WTC11 (cell line): ENCODE results near the gene CCR9. TPM values are rescaled to one million over a fixed set of nuclear protein-coding genes. Genes with fewer than 3 reads are reported as not detected.

ENCODE experiments used
- ATAC-seq: fragments of 200-7000 bp; cut with Tn5 transposase; 2 replicates; pipeline ENCODE4 v1.10.0; 2021; ENCODE audit warnings: mild to moderate bottlenecking, moderate library complexity
- CTCF ChIA-PET: fragments of 300-600 bp; sonication (Branson Sonifier 250); formaldehyde crosslinking; loops from one replicate; lab custom pipeline; 2021; ENCODE audit warnings: antibody characterized with exemption; lab: Charles Lee
- POLR2A ChIA-PET: fragments of 350-600 bp; sonication (Branson Sonifier 250); formaldehyde crosslinking; loops from one replicate; lab custom pipeline; 2021; ENCODE audit warnings: antibody characterized with exemption; lab: Charles Lee
- DNase-seq: peaks from one replicate; pipeline ENCODE4 v3.0.0; 2021; ENCODE audit warnings: low spot score
- H3K27ac Mint-ChIP-seq: 2 replicates; pipeline ENCODE4 v1.8.0; 2021; ENCODE audit warnings: mixed read lengths
- H3K27me3 Mint-ChIP-seq: 2 replicates; pipeline ENCODE4 v1.8.0; 2021; ENCODE audit warnings: low read depth, mild to moderate bottlenecking, moderate library complexity, mixed read lengths
- H3K36me3 Mint-ChIP-seq: 2 replicates; pipeline ENCODE4 v1.8.0; 2021; ENCODE audit warnings: mixed read lengths
- H3K4me1 Mint-ChIP-seq: 2 replicates; pipeline ENCODE4 v1.8.0; 2022; ENCODE audit warnings: mixed read lengths
- H3K4me3 Mint-ChIP-seq: 2 replicates; pipeline ENCODE4 v1.8.0; 2021; ENCODE audit warnings: mild to moderate bottlenecking, moderate library complexity, mixed read lengths
- H3K9me3 Mint-ChIP-seq: 2 replicates; pipeline ENCODE4 v1.8.0; 2021; ENCODE audit warnings: mixed read lengths
- ARID4B ChIP-seq: sonication (generic); formaldehyde crosslinking; IDR thresholded peaks from 2 replicates; pipeline ENCODE4 v1.8.0; 2023; ENCODE audit warnings: missing genetic modification reagents, mild to moderate bottlenecking, borderline replicate concordance
- ATF1 ChIP-seq: sonication (generic); formaldehyde crosslinking; IDR thresholded peaks from 2 replicates; pipeline ENCODE4 v1.8.1; 2023; ENCODE audit warnings: mild to moderate bottlenecking, moderate library complexity, missing genetic modification reagents
- ATF2 ChIP-seq: sonication (generic); formaldehyde crosslinking; IDR thresholded peaks from 2 replicates; pipeline ENCODE4 v1.8.1; 2022; ENCODE audit warnings: low read depth, missing genetic modification reagents, borderline replicate concordance
- CREM ChIP-seq: sonication (generic); formaldehyde crosslinking; IDR thresholded peaks from 2 replicates; pipeline ENCODE4 v1.8.1; 2022; ENCODE audit warnings: mild to moderate bottlenecking, missing genetic modification reagents, moderate library complexity
- EMX1 ChIP-seq: fragments of 250-450 bp; sonication (Bioruptor Pico); IDR thresholded peaks from 2 replicates; pipeline ENCODE4 v1.8.0; 2021; ENCODE audit warnings: mild to moderate bottlenecking
- FOXJ3 ChIP-seq: sonication (generic); formaldehyde crosslinking; IDR thresholded peaks from 2 replicates; pipeline ENCODE4 v1.9.0; 2021; ENCODE audit warnings: missing genetic modification reagents, mild to moderate bottlenecking, borderline replicate concordance
- FOXP1 ChIP-seq: sonication (generic); formaldehyde crosslinking; IDR thresholded peaks from 2 replicates; pipeline ENCODE4 v1.8.0; 2022; ENCODE audit warnings: missing genetic modification reagents, mild to moderate bottlenecking, moderate library complexity, borderline replicate concordance
- GABPB1 ChIP-seq: sonication (generic); formaldehyde crosslinking; IDR thresholded peaks from 2 replicates; pipeline ENCODE4 v1.8.1; 2023; ENCODE audit warnings: mild to moderate bottlenecking, missing genetic modification reagents
- GTF2I ChIP-seq: fragments of 250-450 bp; sonication (Bioruptor Pico); conservative IDR thresholded peaks from 2 replicates; pipeline ENCODE4 v1.4.0; 2021; ENCODE audit warnings: mild to moderate bottlenecking
- IRF1 ChIP-seq: sonication (generic); formaldehyde crosslinking; IDR thresholded peaks from 2 replicates; pipeline ENCODE4 v1.8.0; 2023; ENCODE audit warnings: missing genetic modification reagents
- JAZF1 ChIP-seq: fragments of 250-450 bp; sonication (Bioruptor Pico); IDR thresholded peaks from 2 replicates; pipeline ENCODE4 v1.9.0; 2021; ENCODE audit warnings: moderate library complexity, mild to moderate bottlenecking, inconsistent platforms
- MYBL2 ChIP-seq: sonication (generic); formaldehyde crosslinking; IDR thresholded peaks from 2 replicates; pipeline ENCODE4 v1.8.1; 2023; ENCODE audit warnings: mild to moderate bottlenecking, moderate library complexity, missing genetic modification reagents
- NFE2L1 ChIP-seq: sonication (generic); formaldehyde crosslinking; IDR thresholded peaks from 2 replicates; pipeline ENCODE4 v1.8.1; 2023; ENCODE audit warnings: missing genetic modification reagents
- NFYB ChIP-seq: sonication (generic); formaldehyde crosslinking; conservative IDR thresholded peaks from 2 replicates; pipeline ENCODE4 v1.8.0; 2022; ENCODE audit warnings: low read depth, missing genetic modification reagents
- SOX15 ChIP-seq: fragments of 250-450 bp; sonication (Bioruptor Pico); IDR thresholded peaks from 2 replicates; pipeline ENCODE4 v1.9.0; 2021; ENCODE audit warnings: mild to moderate bottlenecking
- ZNF317 ChIP-seq: sonication (generic); formaldehyde crosslinking; IDR thresholded peaks from 2 replicates; pipeline ENCODE4 v1.8.1; 2023; ENCODE audit warnings: low read depth, mild to moderate bottlenecking, moderate library complexity, missing genetic modification reagents, borderline replicate concordance
- ZNF416 ChIP-seq: fragments of 250-450 bp; sonication (Bioruptor Pico); IDR thresholded peaks from 2 replicates; pipeline ENCODE4 v1.9.0; 2021; ENCODE audit warnings: mild to moderate bottlenecking, inconsistent platforms
- total RNA-seq: library from RNA; stranded (reverse); gene quantifications from 3 replicates; pipeline ENCODE4 v1.2.3, GENCODE V29; 2021

CCR9 gene
- total RNA-seq, 1 experiment from 2014 or later, result not detected

GRCh38 chr3:45940004-45940780 lies 53.8 kb downstream of the CCR9 start:
- Mint-ChIP-seq H3K9me3 (peaks cover 6% of the 10 kb centered on the region; the same call in 1 of the 2 replicates), H3K27ac (peak overlapping the region; percentile 89), H3K4me1 (peaks cover 17% of the 10 kb centered on the region), H3K27me3 (no peaks in the 10 kb centered on the region), H3K4me3 (no peak overlapping the region), H3K36me3 (peaks cover 31% of the 10 kb centered on the region)
- 0 out of 2 replicates have a peak, but pooled peaks have one; percentile 47 for TF ChIP-seq ZNF317 (CRISPR knock-in tag)
- TF ChIP-seq CREM (CRISPR knock-in tag), result no peak
- ChIA-PET CTCF (interaction anchor here (1.4 to 4.0 kb wide), 7 partner anchors 11 to 268 kb away, joined by 3 to 30 read pairs (median 18); partner anchors contain the start of genes CCR1 and CCR9), POLR2A (no interaction called here)
- ATAC-seq (no peak), DNase-seq (no peak)

- CTCF ChIA-PET, result interaction anchor here (2.4 to 2.9 kb wide), 2 partner anchors 26 to 138 kb away, joined by 25 to 29 read pairs; no protein-coding TSS in a partner anchor
- POLR2A ChIA-PET, result no interaction called here
- H3K27ac Mint-ChIP-seq, result peak overlapping the region; percentile 89
- ATAC-seq, result no peak
- TF ChIP-seq NFE2L1 (CRISPR knock-in tag) (no peak), FOXP1 (CRISPR knock-in tag) (no peak), JAZF1 (no peak), ARID4B (CRISPR knock-in tag) (no peak), ATF2 (CRISPR knock-in tag) (no peak), MYBL2 (CRISPR knock-in tag) (no peak), GTF2I (no peak)
- TF ChIP-seq, all 79 proteins: peak for 0
- Mint-ChIP-seq H3K36me3 (peaks cover 27% of the 10 kb centered on the region), H3K4me1 (peaks cover 17% of the 10 kb centered on the region), H3K9me3 (peaks cover 6% of the 10 kb centered on the region; the same call in 1 of the 2 replicates), H3K27me3 (no peaks in the 10 kb centered on the region), H3K4me3 (no peak overlapping the region)
- DNase-seq, result no peak
These were observed 54.5 kb downstream of the CCR9 start for GRCh38 chr3:45940781-45941365.

- Mint-ChIP-seq H3K27ac (no peak overlapping the region), H3K27me3 (no peaks in the 10 kb centered on the region), H3K4me1 (peaks cover 17% of the 10 kb centered on the region), H3K36me3 (peaks cover 35% of the 10 kb centered on the region), H3K9me3 (peaks cover 6% of the 10 kb centered on the region; the same call in 1 of the 2 replicates), H3K4me3 (no peak overlapping the region)
- TF ChIP-seq IRF1 (CRISPR knock-in tag) (no peak), FOXJ3 (CRISPR knock-in tag) (no peak), GABPB1 (CRISPR knock-in tag) (no peak), SOX15 (CRISPR knock-in tag) (no peak), ZNF416 (CRISPR knock-in tag) (no peak), EMX1 (CRISPR knock-in tag) (no peak), ATF1 (CRISPR knock-in tag) (no peak), ARID4B (CRISPR knock-in tag) (no peak), FOXP1 (CRISPR knock-in tag) (no peak), NFYB (CRISPR knock-in tag) (no peak)
- POLR2A ChIA-PET, result no interaction called here
- DNase-seq (no peak), ATAC-seq (no peak)
- CTCF ChIA-PET, result interaction anchor here (0.7 to 1.4 kb wide), 4 partner anchors 13 to 426 kb away, joined by 3 to 6 read pairs (median 3); no protein-coding TSS in a partner anchor
These were observed 55.9 kb downstream of the CCR9 start for GRCh38 chr3:45942051-45942825.
